Measurements from ENCODE around the gene ZDHHC1.

Gene ZDHHC1

DNA sequence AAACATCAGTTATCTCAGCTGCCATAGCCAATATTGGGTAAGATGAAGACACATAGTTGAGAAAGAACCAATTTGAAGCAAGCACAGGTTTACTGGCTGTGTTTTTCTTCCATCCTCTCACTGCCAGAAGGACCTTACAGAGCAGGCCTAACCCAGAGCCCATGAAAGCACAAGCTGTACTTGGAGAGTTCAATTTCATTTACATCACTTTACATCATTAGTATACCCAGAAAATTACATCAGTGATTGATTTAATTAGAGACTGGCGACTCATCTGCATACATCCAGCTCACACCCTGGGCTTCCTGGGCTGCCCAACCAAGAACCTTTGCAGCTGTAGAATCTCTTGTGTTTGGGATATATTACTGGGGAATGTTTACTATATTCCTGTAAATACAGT lies 66.0 kb downstream of the ZDHHC1 start:
- no peak for DNase-seq

DNA sequence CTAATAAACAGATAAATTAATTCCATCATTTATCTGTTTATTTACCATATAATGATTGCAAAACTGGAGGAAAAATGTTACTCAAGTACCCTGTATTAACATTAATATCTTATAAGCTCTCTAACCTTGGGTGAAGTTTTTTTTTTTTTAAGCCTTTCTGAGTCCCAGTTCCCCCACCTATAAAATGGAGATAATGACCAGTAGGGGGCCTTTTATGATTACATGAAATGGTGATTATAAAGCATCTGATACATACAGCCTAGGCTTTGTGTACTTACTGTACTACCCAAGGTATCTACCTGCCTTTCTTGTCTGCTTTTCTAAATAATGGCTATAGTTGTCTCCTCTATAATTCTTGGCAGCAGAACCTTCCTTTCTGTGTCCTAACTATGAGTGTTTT lies 67.1 kb downstream of the ZDHHC1 start:
- DNase-seq = no peak

DNA sequence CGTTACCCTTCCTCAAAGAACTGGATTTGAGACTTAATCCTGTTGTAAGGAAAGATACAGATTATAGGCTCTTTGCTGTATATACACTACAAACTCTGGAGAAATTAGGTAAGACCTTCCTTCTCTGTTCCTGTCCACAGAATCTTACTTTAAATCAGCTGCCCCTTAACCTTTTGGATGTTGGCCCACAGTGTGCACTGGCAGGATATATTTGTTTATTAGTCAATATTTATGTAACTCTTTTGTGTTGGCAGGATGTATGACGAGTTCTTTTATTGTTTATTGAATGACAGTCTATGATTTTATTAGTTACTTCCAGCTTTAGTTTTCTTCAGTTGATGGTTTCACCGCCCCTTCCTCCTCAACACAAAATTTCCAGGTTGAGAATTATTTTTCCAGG lies 69.9 kb downstream of the ZDHHC1 start:
- no peak for DNase-seq

DNA sequence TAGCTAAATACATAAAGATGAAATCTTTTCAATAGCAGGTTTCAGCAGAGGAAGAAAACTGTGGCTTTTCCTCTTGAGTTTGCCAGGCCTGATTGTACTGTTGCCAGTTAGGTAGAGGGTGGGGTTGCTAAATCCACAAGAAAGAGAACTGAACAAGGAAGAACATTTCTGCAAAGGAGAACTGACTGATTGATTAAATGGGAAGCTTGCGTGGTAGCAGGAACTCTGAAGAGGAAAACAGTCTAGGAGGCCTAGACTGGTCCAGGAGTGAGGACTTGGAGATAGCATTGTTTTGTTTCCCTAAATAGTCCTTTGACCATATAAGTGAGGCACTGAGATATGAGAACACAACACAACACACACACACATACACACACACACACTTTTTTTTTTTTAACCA lies 70.9 kb downstream of the ZDHHC1 start:
- no peak for DNase-seq
